Dermis blood vessel endothelial cell (primary cell): ENCODE results near the gene SAXO1. TPM values are rescaled to one million over a fixed set of nuclear protein-coding genes. Genes with fewer than 3 reads are reported as not detected.
"Not testable (repeated sequence)": the region's sequence is repeated elsewhere in the genome, so short reads cannot be mapped to it uniquely, and the experiment has no call there.

ENCODE experiments used
- DNase-seq: peaks from one replicate; pipeline ENCODE4 v3.0.0; 2010
- total RNA-seq: library from RNA; depleted of rRNA; stranded (reverse); fragments of >200 nt; gene quantifications from 2 replicates; pipeline ENCODE4 v1.2.3, GENCODE V29; 2014

SAXO1 gene
- total RNA-seq, 1 donor from 2014 or later: not detected

GRCh38 chr9:18999173-18999785 lies 33.7 kb downstream of the SAXO1 start:
- DNase-seq: no peak

- DNase-seq: no peak
Observed at GRCh38 chr9:18997151-18997550, 35.9 kb downstream of the SAXO1 start.

DNA sequence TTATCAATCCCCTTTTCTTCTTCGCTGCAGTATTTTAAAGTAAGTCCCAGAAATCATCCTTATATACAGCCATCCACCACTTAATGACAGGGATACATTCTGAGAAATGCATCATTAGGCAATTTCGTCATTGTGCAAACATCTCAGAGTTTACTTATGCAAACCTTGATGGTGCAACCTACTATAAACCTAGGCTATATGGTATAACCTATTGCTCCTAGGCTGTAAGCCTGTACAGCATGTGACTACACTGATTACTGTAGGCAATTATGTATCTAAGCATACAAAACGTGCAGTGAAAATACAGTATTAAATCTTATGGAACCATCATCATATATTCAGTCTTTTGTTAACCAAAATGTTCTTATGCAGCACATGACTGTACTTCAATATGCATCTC lies 36.8 kb downstream of the SAXO1 start:
- no peak for DNase-seq

GRCh38 chr9:18994263-18994916 lies 38.6 kb downstream of the SAXO1 start:
- DNase-seq: no peak

DNA sequence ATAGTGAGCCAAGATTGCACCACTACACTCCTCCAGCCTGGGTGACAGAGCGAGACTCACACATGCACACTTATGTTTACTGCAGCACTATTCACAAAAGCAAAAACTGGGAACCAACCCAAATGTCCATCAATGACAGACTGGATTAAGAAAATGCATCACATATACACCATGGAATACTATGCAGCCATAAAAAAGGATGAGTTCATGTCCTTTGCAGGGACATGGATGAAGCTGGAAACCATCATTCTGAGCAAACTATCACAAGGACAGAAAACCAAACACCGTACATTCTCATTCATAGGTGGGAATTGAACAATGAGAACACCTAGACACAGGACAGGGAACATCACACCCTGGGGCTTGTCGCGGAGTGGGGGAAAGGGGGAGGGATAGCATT lies 41.8 kb downstream of the SAXO1 start:
- not testable (repeated sequence) for DNase-seq

DNA sequence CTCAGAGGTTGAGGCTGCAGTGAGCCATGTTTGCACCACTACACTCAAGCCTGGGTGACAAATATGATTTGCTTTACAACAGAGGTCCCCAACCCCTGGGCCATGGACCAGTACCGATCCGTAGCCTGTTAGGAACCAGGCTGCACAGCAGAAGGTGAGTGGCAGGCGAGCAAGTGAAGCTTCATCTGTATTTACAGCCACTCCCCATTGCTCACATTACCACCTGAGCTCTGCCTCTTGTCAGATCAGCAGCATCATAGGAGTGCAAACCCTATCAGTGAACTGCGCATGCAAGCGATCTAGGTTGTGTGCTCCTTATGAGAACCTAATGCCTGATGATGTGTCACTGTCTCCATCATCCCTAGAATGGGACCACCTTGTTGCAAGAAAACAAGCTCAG lies 42.5 kb downstream of the SAXO1 start:
- no peak for DNase-seq

DNA sequence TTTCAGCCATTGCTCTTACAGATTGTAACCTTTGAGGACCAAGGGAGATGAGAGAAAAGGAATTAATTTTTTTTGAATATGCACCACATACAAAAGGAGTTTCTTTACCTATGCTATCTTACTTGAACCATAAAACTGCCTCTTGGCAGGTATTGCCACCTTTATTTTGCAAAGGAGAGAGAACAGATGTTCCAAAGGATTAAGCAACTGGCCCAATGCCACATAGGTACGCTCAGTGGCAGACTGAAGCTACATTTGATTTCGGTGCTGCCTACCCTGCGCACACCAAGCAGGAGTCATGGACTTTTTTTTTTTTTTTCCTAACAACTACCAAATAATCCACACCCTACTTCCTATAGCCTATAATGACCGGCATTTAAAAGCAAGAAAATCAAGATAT lies 43.1 kb downstream of the SAXO1 start:
- DNase-seq: no peak

DNA sequence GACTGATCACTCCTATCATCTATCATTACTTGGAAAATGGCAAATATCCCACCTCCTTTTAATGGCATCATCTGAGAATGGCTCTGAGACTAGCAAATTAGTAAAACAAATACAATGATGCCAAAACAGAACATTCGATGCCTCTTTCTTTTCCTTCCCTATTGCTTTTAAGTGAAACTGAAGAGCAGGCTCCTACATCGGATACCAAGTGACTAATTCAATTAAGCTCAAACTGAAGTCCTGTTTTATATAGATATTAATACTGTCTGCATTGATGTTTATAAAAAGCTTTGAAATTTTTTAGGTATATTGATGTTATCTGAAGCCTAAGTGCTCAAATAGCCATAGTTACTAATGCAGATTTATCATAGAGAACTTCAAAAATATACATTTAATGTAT lies 43.9 kb downstream of the SAXO1 start:
- no peak for DNase-seq

DNA sequence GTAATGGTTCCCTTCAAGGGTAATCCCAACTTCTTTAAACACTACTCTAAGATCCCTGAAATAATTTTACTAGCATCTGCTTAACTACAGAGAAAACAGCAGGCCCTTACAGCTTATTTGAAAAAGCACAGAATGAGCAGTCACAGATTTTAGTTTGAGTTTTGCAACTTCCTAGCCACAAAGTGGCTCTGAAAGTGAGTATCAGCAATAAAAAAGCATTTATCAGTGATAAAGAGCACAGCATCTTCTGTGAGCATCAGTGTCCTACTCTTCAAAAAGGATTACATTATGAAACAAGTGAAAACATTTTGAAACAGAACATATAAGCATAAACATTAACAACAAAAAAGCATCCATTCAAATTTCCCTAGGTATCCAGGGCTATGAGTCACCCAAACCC lies 45.0 kb downstream of the SAXO1 start:
- no peak for DNase-seq

- no peak for DNase-seq
Observed at GRCh38 chr9:18985996-18986395, 47.0 kb downstream of the SAXO1 start.

DNA sequence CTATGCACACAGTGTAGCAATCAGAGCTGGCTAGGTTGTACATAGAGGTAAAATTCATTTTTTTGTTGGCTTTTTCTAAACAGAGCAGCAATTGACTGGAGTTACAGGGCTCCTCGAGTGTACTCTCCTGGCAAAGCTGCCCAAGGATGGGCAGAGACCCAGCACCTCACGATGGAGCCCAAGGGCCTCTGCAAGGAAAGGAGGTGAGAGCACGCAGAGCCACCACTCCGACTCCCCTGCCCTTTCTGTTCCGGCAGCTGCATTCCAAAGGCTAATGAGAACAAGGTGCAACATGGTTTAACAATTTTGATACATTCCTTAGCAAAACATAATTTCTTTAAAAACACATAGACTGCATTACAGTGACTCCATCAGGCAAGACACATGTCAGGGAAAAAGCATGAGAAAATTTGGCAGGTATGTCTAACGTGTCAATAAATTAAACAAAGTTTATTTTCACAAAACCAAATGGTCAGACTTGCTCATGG lies 47.5 kb downstream of the SAXO1 start:
- DNase-seq: no peak

DNA sequence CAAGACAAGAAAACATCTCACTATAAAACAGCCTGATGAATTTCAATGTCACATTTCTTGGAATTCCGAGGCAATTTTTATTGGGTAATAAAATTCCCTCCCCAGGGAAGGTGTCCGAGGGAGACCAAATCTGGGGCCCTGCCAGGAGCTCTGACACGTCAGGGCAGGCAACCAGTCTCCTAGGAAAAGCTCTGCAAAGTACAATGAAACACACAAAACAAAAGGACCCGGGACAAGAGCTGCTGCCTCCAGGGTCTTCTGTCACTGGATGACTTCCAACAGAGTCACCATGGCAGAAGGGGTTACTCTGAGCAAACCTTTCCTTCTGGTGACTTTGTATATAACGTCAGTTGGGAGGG lies 50.8 kb downstream of the SAXO1 start:
- no peak for DNase-seq

- DNase-seq: no peak
Observed at GRCh38 chr9:18981476-18982261, 51.3 kb downstream of the SAXO1 start.

- DNase-seq: peak; percentile 18
Observed at GRCh38 chr9:18980189-18980588, 52.8 kb downstream of the SAXO1 start.

DNA sequence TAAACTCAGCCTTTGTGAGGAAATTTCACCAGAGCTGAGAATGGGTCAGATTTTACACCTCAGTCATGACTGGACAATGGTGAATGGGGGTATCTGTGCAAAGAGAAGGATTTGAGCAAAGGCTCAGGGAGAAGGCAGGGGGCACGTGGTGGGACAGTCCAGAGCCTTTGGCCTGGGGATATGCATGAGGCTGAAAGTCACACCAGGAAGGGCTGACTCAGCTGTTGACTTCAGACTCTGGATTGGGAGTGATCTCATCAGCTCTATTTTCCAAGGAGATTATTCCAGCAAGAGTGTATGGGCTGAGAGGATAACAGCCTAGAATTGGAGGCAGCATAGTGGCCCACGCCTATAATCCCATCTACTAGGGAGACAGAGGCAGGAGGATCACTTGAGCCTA lies 53.6 kb downstream of the SAXO1 start:
- DNase-seq: peak; percentile 53

- DNase-seq: no peak
Observed at GRCh38 chr9:18978188-18978587, 54.8 kb downstream of the SAXO1 start.

DNA sequence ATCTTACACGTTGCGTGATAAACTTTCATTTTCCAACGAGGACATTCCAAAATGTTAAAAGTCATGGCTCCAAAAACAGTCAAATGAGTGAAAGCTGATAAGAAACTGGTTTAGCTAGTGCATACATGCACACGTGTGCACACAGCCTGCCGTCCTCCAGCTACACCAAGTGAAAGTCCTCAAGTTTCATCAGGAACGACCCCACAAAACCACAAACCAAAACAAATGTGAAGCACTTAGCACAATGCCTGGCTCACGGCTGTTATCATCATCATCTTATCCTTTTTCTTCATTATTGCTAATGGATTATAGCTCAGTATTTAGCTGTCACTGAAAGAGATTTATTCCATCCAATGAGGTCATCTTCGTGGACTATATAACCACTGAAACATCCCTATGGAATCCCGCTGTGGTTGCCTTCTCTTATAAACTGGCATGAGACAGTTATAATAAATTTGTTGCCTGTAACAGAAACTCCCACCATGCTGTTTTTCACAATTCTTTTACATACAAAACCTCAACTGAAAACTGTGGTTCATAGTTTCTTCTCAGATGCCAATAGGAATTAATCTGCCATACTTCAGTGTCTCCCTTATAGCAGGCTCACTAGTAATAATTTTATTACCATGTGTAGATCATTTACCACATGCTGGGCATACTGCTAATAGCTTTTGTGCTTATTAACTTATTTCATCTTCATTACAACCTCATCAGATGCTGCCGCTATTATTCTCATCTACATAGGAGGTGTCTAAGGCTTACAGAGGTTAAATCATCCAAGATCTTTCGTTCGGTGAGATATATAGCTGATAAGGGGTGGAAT lies 56.1 kb downstream of the SAXO1 start:
- DNase-seq: no peak

- no peak for DNase-seq
Observed at GRCh38 chr9:18976221-18976708, 56.7 kb downstream of the SAXO1 start.

GRCh38 chr9:18973348-18973747 lies 59.7 kb downstream of the SAXO1 start:
- DNase-seq: no peak

GRCh38 chr9:18972675-18973074 lies 60.3 kb downstream of the SAXO1 start:
- no peak for DNase-seq

GRCh38 chr9:18971909-18972308 lies 61.1 kb downstream of the SAXO1 start:
- DNase-seq: no peak

GRCh38 chr9:18971404-18971803 lies 61.6 kb downstream of the SAXO1 start:
- no peak for DNase-seq

DNA sequence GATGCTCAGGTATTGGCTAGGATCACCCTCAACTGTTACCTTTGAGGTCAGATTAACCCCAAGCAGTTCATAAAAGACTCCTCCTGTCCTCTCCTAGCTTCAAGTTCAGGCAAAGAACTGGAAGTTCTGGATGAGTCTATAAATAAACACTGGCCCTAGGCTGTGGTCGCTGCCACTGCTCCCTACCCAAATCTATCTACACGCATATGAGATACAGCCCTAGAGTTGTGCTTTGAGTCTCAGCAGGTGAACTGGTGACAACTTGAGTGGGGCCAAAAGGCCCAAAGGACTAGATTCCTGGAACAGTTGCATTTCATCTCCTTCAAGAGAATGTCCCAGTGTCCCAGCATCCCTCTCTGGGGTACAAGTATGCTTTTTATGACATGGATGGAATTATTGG lies 62.6 kb downstream of the SAXO1 start:
- no peak for DNase-seq
